Measurements from ENCODE around the gene NFIB. TPM values are rescaled to one million over a fixed set of nuclear protein-coding genes. Genes with fewer than 3 reads are reported as not detected.

The NFIB gene
- total RNA-seq, 1 experiment from 2014 or later = 75.8 TPM

DNA sequence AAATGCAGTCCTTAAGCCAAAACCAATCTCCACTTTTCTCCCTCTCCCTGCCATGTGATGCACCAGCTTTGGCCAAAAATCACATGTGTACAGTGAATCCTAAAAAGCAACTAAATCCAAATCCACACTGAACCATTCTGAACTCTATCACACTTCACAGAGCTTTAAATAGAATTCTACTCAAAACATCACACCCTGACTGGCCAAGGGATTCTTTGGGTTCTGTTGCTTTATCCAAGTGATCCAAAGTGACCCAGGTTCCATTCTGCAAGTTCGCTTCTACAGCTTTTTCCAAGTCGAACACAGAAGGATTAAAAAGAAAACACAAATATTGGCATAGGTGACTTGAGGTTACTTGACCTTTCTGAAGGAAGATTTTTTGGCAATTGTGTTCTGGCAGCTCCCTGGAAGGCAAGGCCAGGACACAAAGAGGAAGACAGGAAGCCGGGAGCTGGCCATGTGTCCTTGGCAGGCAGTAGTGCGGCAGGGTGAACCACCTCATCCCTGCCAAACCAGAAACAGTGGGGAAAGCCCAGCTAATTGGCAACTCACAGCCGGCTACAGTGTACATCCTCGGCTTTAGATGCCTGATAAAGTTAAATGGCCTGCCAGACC, 115.0 kb downstream of the NFIB start:
- Mint-ChIP-seq H3K27ac (ENCODE audit: unreplicated experiment) (no peak overlapping the region), H3K4me1 (ENCODE audit: low read depth, unreplicated experiment) (peaks cover 26% of the 10 kb centered on the region)

DNA sequence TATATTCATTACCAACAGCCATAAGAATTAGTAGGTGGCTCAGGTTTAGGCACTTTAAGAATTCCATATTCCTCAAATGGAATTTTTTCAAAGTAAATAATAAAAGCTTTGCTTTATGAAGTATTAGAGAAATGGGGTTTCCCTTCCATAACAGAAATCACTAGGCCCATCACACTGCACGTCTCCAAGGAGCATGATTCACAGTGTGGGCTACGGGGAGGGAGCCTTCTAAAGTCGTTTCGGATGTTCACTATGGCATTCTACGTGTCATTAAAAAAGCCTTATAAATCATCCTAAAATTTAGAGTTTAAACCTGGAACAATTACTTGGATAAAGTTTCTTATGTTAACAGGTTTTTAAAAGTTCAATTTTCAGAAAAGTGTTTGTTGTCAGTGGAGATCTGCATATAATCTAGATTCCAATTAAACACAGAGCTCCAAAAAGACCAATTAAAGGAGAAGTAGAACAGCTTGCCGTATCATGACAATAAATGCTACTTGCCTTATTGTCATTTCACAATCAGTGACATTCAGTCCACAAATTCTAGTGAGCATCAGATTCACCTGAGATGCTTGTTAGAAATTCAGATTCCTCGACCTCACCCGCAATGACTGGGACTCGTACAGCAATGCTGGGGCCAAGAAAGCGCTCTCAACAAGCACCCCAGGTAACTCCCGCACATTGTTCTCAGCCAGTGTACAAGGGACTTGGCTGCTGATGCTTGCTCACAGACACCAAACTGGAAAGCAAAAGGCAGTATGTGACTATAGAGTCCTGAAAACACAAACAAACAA, 115.7 kb downstream of the NFIB start:
- H3K36me3 Mint-ChIP-seq (ENCODE audit: insufficient read depth, unreplicated experiment) = no peaks in the 10 kb centered on the region
- TF ChIP-seq, protein P1, sequence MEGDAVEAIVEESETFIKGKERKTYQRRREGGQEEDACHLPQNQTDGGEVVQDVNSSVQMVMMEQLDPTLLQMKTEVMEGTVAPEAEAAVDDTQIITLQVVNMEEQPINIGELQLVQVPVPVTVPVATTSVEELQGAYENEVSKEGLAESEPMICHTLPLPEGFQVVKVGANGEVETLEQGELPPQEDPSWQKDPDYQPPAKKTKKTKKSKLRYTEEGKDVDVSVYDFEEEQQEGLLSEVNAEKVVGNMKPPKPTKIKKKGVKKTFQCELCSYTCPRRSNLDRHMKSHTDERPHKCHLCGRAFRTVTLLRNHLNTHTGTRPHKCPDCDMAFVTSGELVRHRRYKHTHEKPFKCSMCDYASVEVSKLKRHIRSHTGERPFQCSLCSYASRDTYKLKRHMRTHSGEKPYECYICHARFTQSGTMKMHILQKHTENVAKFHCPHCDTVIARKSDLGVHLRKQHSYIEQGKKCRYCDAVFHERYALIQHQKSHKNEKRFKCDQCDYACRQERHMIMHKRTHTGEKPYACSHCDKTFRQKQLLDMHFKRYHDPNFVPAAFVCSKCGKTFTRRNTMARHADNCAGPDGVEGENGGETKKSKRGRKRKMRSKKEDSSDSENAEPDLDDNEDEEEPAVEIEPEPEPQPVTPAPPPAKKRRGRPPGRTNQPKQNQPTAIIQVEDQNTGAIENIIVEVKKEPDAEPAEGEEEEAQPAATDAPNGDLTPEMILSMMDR (IDR thresholded peaks at IDR 0.05; ENCODE audit: unreplicated experiment) = no peak
- intact Hi-C loops (cut with micrococcal nuclease; ENCODE audit: unreplicated experiment) = no loop called here
- no peak overlapping the region for H3K4me3 Mint-ChIP-seq (ENCODE audit: low read depth, unreplicated experiment)
- no peaks in the 10 kb centered on the region for H3K27me3 Mint-ChIP-seq (ENCODE audit: unreplicated experiment)
- peaks cover 26% of the 10 kb centered on the region for H3K4me1 Mint-ChIP-seq (ENCODE audit: low read depth, unreplicated experiment)
- BruUV-seq (replicated peaks) = no TSS peak
- CTCF ChIA-PET = no interaction called here
- no peak overlapping the region for H3K27ac Mint-ChIP-seq (ENCODE audit: unreplicated experiment)
- H3K9me3 Mint-ChIP-seq (ENCODE audit: low read depth, unreplicated experiment) = no peaks in the 10 kb centered on the region
- no peak for DNase-seq

More for the DNA sequence above, 115.0 kb downstream of the NFIB start:
- CTCF ChIA-PET = no interaction called here
- DNase-seq = no peak
- Mint-ChIP-seq H3K9me3 (ENCODE audit: low read depth, unreplicated experiment) (no peaks in the 10 kb centered on the region), H3K27me3 (ENCODE audit: unreplicated experiment) (no peaks in the 10 kb centered on the region), H3K4me3 (ENCODE audit: low read depth, unreplicated experiment) (no peak overlapping the region), H3K36me3 (ENCODE audit: insufficient read depth, unreplicated experiment) (no peaks in the 10 kb centered on the region)
- no TSS peak for BruUV-seq (replicated peaks)
- intact Hi-C loops (cut with micrococcal nuclease; ENCODE audit: unreplicated experiment) = no loop called here
- TF ChIP-seq, protein P1 (IDR thresholded peaks at IDR 0.05; ENCODE audit: unreplicated experiment) = no peak

DNA sequence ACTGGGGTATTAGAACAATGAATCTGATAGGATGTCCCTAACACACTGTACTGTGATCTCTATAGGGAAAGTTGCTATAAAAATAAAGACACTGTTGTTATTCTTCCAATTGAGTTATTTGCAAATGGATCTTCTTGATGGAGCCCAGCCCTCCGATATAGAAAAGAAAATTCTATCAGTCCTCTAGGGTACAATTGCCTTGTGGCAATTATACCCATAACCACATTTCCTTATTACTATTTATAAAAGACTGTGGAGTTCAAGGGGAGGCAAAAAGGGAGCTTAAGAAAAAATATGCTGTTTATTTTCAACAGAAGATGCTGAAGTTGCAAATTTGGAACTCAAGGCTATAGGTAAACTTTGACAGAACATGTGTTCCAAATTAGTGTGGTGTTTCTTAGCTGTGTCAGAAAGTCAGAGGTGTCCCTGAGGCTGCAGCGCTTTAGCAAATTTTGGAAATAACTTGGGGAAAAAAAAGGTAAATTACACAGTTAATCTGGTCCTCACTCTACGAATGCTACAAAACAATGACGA, 116.5 kb downstream of the NFIB start:
- Mint-ChIP-seq H3K9me3 (ENCODE audit: low read depth, unreplicated experiment) (no peaks in the 10 kb centered on the region), H3K4me3 (ENCODE audit: low read depth, unreplicated experiment) (no peak overlapping the region), H3K36me3 (ENCODE audit: insufficient read depth, unreplicated experiment) (no peaks in the 10 kb centered on the region), H3K27ac (ENCODE audit: unreplicated experiment) (no peak overlapping the region), H3K4me1 (ENCODE audit: low read depth, unreplicated experiment) (peaks cover 26% of the 10 kb centered on the region), H3K27me3 (ENCODE audit: unreplicated experiment) (no peaks in the 10 kb centered on the region)
- CTCF ChIA-PET = no interaction called here
- BruUV-seq (replicated peaks) = no TSS peak
- intact Hi-C loops (cut with micrococcal nuclease; ENCODE audit: unreplicated experiment) = no loop called here
- TF ChIP-seq, protein P1 (IDR thresholded peaks at IDR 0.05; ENCODE audit: unreplicated experiment) = no peak
- no peak for DNase-seq

DNA sequence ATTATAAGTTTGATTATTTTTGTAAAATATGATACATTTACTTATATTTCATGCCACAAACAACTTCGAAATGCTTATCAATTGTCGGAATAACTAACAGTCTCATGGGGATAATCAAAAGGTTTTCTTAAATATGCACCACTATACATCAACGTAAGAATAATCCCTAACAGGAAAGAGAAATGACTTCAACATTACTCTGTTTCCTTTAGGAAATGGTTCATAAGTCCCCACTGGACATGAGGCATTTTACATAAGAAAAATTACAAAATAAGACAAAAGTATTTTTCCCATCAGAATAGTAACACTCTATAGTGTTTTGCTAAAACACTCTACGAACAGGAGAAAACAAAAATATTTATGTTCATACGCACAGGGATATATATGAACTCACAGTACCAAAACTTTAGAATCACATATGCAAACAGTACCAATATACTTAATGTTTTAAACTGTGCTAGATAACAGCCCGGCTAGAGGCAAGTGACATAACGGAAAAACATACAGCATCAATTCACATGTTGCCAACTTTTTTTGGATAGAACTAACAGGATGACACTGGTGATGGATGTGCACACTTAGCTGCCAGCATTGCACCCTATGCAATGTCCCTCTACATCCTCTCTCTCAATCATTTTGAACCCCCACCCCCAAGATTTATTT, 120.5 kb downstream of the NFIB start:
- DNase-seq = no peak
- CTCF ChIA-PET = no interaction called here
- Mint-ChIP-seq H3K4me3 (ENCODE audit: low read depth, unreplicated experiment) (no peak overlapping the region), H3K4me1 (ENCODE audit: low read depth, unreplicated experiment) (peaks cover 19% of the 10 kb centered on the region), H3K27ac (ENCODE audit: unreplicated experiment) (no peak overlapping the region), H3K36me3 (ENCODE audit: insufficient read depth, unreplicated experiment) (no peaks in the 10 kb centered on the region), H3K27me3 (ENCODE audit: unreplicated experiment) (no peaks in the 10 kb centered on the region), H3K9me3 (ENCODE audit: low read depth, unreplicated experiment) (peaks cover 2% of the 10 kb centered on the region)
- intact Hi-C loops (cut with micrococcal nuclease; ENCODE audit: unreplicated experiment) = no loop called here
- TF ChIP-seq, protein P1 (IDR thresholded peaks at IDR 0.05; ENCODE audit: unreplicated experiment) = no peak
- BruUV-seq (replicated peaks) = no TSS peak

Data from Calu3 (cell line).